ENCODE data around the gene MAP3K21. TPM values are rescaled to one million over a fixed set of nuclear protein-coding genes. Genes with fewer than 3 reads are reported as not detected.

Gene MAP3K21
- total and polyA plus RNA-seq, 5 donors, result 0.25 to 0.47 (median 0.34) TPM

DNA sequence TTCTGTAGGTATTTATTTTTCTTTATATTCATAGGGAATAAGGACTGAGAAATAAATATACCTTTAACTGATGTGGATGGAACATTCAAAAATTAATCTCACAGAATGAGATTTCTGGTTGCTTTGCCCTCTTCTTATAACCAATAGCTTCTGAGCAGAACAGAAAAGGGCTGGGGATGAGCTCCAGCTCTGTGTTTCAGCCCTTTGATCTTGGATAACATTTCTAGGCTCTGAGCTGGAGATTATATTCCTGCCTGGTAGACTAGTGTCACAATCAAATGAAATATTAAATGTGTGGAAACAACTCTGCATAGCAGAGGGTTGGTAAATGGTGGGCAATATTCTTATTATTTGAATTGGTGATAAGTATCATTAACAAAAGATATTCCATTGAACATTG, 14.6 kb downstream of the MAP3K21 start:
- H3K4me1 ChIP-seq (ENCODE audit: control insufficient read depth, insufficient read depth, low read length), result no peaks in the 10 kb centered on the region
- no peak overlapping the region for H3K27ac ChIP-seq (ENCODE audit: low read length)
- DNase-seq (no peak), ATAC-seq (no peak)
- intact Hi-C loops (cut with DNase I), result no loop called here
- H3K9me3 ChIP-seq (ENCODE audit: control insufficient read depth, low read length), result no peaks in the 10 kb centered on the region
- H3K4me3 ChIP-seq (ENCODE audit: low read length), result no peak overlapping the region
- no peaks in the 10 kb centered on the region for H3K27me3 ChIP-seq (ENCODE audit: control insufficient read depth, insufficient read depth)

DNA sequence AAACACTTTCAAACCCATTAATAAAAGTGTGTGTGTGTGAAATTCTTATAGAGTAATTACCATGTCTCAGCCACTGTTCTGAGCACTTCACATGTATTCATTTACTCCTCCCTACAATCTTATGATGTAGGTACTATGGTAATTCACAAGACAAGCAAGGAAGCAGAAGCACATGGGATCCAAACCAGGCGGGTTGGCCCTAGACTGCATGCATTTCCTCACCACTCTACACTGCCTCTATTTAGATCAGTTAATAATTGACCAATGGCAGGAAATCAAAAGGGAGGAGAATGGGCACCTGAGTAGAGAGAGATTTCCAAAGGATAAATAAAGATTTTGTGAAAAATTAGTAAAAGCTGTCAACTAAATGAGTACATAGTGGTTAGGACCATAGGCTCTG, 15.7 kb downstream of the MAP3K21 start:
- intact Hi-C loops (cut with DNase I), result no loop called here

DNA sequence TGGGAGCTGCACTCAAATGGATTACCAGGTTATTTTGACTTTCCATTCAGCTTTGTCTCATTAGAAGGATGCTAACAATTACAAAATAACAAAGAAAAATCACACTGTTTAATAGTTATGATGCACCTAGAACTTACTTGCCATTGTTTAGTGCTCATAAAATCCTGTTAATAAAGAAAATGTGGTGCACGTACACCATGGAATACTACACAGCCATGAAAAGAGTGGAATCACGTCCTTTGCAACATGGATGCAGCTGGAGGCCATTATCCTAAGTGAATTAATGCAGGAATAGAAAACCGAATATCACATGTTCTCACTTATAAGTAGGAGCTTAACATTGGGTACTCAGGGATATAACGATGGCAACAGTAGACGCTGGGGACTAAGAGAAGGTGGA, 19.8 kb downstream of the MAP3K21 start:
- H3K27me3 ChIP-seq (ENCODE audit: control insufficient read depth, insufficient read depth), result no peaks in the 10 kb centered on the region
- DNase-seq (no peak), ATAC-seq (no peak)
- H3K27ac ChIP-seq (ENCODE audit: low read length), result no peak overlapping the region
- H3K4me1 ChIP-seq (ENCODE audit: control insufficient read depth, insufficient read depth, low read length), result no peaks in the 10 kb centered on the region
- H3K9me3 ChIP-seq (ENCODE audit: control insufficient read depth, low read length), result no peaks in the 10 kb centered on the region
- H3K4me3 ChIP-seq (ENCODE audit: low read length), result no peak overlapping the region
- WGBS, result 68% methylated on average over 5 of the region's 5 CpGs
- intact Hi-C loops (cut with DNase I), result no loop called here

More for the DNA sequence above, 15.7 kb downstream of the MAP3K21 start:
- peak in 1 of 2 donors; percentile 24 for ATAC-seq
- Histone ChIP-seq H3K4me3 (ENCODE audit: low read length) (no peak overlapping the region), H3K27me3 (ENCODE audit: control insufficient read depth, insufficient read depth) (no peaks in the 10 kb centered on the region), H3K9me3 (ENCODE audit: control insufficient read depth, low read length) (no peaks in the 10 kb centered on the region), H3K4me1 (ENCODE audit: control insufficient read depth, insufficient read depth, low read length) (no peaks in the 10 kb centered on the region), H3K27ac (ENCODE audit: low read length) (no peak overlapping the region)
- 91% methylated on average over 1 of the region's 1 CpG for WGBS
- DNase-seq, result no peak

DNA sequence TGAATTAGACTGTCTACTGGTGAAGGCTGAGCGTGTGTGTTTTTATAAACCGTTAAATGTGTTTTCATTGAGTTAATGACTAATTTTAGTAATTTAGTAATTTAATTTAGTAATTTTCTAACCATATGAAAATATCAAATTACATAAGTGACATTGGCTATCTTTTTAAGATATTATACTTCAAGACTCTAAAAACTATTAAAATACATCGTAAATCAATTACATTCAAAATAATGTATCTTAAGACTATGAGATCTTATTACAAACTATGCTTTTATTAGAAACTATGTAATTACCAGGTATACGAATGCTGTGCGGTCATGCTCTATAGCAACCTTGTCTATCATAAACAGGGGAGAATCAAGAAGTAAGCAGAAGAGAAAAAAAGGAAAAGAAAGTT, 21.6 kb downstream of the MAP3K21 start:
- Histone ChIP-seq H3K9me3 (ENCODE audit: control insufficient read depth, low read length) (no peaks in the 10 kb centered on the region), H3K27me3 (ENCODE audit: control insufficient read depth, insufficient read depth) (no peaks in the 10 kb centered on the region), H3K27ac (ENCODE audit: low read length) (no peak overlapping the region), H3K4me1 (ENCODE audit: control insufficient read depth, insufficient read depth, low read length) (no peaks in the 10 kb centered on the region), H3K4me3 (ENCODE audit: low read length) (no peak overlapping the region)
- ATAC-seq (no peak), DNase-seq (no peak)
- 95% methylated on average over 5 of the region's 5 CpGs for WGBS
- intact Hi-C loops (cut with DNase I), result no loop called here

DNA sequence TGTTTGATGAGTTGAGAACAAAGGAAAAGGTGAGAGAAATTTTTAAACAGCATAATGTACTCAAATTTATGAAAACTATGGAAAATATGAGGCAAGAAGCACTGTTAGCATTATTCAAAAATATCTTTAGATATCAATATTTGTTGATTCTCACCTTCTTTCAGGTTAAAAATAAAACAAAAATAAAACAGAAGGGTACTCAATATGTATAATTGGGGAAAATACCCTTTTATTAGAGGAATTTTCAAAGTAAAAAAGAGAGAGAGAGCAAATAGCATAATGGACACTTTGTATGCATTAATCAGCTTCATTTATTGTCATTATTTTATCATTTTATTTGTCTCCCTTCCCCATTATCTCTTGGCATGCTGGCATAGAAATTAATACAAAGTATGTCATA, 27.5 kb downstream of the MAP3K21 start:
- Histone ChIP-seq H3K27me3 (ENCODE audit: control insufficient read depth, insufficient read depth) (no peaks in the 10 kb centered on the region), H3K27ac (ENCODE audit: low read length) (no peak overlapping the region), H3K4me3 (ENCODE audit: low read length) (no peak overlapping the region), H3K4me1 (ENCODE audit: control insufficient read depth, insufficient read depth, low read length) (no peaks in the 10 kb centered on the region), H3K9me3 (ENCODE audit: control insufficient read depth, low read length) (no peaks in the 10 kb centered on the region)
- DNase-seq, result no peak
- no peak for ATAC-seq
- intact Hi-C loops (cut with DNase I), result no loop called here

DNA sequence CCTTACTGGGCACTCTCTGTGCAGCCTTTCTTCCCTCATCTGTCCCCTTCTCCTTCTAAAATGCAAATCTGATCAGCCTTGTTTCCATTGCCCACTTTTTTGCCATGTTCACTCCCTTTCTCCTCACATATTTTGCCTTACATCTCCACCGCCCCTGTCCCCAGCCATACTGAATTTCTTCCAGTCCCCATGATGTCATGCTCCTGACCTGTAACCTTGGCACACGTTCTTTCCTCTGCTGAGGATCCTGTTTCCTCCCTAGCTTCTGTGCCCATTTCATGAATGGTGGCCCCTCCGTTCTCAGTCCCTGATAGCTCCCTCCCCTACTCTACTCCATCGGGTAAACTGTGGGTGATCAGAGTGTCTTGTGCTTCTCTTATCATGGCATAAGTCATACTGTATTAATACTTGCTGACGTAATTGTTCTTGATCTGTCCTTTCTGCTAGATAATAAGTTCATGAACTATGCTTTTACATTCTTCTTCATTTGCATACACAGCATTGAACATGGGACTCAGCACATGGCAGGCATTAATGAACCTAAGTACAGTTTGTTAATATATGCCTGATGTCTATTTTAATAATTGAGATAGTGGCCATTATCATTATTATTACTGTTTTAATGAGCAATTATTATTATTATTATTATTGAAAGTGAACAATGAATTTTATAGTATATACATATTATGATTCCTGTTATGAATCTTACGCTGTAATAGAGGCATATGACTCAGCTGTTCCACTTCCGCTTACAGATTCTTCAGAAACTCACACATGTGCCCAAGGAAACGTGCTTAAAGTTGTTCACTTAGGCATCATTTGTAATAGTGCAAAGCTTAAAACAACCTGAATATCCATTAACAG, 28.5 kb downstream of the MAP3K21 start:
- no peak overlapping the region for H3K4me3 ChIP-seq (ENCODE audit: low read length)
- intact Hi-C loops (cut with DNase I), result no loop called here
- 58% methylated on average over 8 of the region's 8 CpGs for WGBS
- no peaks in the 10 kb centered on the region for H3K27me3 ChIP-seq (ENCODE audit: control insufficient read depth, insufficient read depth)
- H3K9me3 ChIP-seq (ENCODE audit: control insufficient read depth, low read length), result no peaks in the 10 kb centered on the region
- ATAC-seq (no peak), DNase-seq (no peak)
- H3K27ac ChIP-seq (ENCODE audit: low read length), result no peak overlapping the region
- no peaks in the 10 kb centered on the region for H3K4me1 ChIP-seq (ENCODE audit: control insufficient read depth, insufficient read depth, low read length)

DNA sequence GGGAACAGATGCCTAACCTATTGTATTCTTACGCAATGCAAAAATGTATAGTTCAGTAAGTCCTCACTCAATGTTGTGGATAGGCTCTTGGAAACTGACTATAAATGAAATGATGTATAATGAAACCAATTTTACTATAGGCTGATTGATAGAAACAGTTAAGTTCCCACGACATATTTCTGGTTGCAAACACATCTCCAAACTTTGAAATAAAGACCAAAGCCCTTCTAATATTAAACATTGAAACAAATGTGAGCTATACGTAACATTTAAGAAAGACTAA, 29.1 kb downstream of the MAP3K21 start:
- WGBS, result 91% methylated on average over 3 of the region's 3 CpGs
- no peak overlapping the region for H3K4me3 ChIP-seq (ENCODE audit: low read length)
- H3K27ac ChIP-seq (ENCODE audit: low read length), result no peak overlapping the region
- intact Hi-C loops (cut with DNase I), result no loop called here
- H3K4me1 ChIP-seq (ENCODE audit: control insufficient read depth, insufficient read depth, low read length), result no peaks in the 10 kb centered on the region
- H3K9me3 ChIP-seq (ENCODE audit: control insufficient read depth, low read length), result no peaks in the 10 kb centered on the region
- DNase-seq, result no peak
- no peaks in the 10 kb centered on the region for H3K27me3 ChIP-seq (ENCODE audit: control insufficient read depth, insufficient read depth)
- no peak for ATAC-seq

DNA sequence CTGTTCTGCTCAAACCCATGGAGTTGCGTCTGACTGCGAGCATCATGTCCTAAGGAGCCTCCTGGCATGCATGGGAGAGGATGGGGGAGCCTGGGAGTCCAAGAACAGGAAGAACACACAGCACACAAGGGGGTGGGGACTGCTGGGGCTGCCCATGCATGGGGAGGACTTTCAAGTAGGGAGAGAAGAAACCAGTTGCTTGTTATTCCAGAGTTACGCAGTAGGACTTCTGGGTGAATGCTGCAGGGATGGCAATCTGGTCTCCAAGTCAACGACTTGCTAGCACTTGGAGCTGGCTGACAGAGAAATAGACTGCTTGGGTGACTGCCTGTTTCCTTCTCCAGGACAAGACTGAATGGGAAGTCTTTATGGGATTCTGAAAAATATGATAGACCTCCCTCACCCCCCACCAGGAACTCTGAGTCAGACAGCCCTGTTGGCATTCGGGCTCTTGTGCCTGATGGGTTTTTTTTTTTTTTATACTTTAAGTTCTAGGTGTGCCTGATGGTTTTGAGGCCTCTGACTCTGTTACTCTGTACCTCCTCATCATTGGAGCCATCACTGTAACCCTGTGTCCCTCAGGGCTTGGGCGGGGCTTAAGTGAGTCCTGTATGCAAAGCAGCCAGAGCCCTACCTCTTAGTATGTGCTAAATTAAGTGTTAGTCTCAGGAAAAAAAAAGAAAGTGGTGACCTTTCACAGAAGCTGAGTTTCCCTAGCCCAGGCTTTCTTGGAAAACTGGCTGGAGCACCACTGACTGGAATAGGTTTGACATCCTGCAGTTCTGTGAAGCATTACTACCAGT, 30.3 kb downstream of the MAP3K21 start:
- Histone ChIP-seq H3K9me3 (ENCODE audit: control insufficient read depth, low read length) (no peaks in the 10 kb centered on the region), H3K4me1 (ENCODE audit: control insufficient read depth, insufficient read depth, low read length) (no peaks in the 10 kb centered on the region), H3K27ac (ENCODE audit: low read length) (no peak overlapping the region), H3K4me3 (ENCODE audit: low read length) (no peak overlapping the region), H3K27me3 (ENCODE audit: control insufficient read depth, insufficient read depth) (no peaks in the 10 kb centered on the region)
- WGBS, result 88% methylated on average over 6 of the region's 6 CpGs
- intact Hi-C loops (cut with DNase I), result no loop called here
- no peak for DNase-seq
- ATAC-seq, result peak in 1 of 2 donors; percentile 36

DNA sequence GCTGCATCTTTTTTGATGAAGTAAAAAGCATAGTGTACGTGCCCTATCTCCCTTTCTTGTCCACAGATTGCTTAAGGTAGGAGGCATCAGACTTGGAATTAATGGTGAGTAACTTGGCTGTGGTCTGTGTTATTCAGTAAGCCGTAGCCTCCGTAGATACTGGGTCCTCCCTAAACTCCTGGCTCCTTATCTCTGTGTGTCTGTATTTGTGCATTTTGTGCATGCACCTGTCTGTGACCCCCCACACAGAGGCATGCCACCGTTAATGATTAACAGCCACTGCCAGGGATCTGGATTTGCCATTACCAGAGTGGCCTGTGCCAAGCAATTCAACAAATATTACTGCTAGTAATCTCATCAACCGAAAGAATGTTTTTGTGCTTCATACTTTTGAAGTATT, 31.9 kb downstream of the MAP3K21 start:
- no peak for DNase-seq
- Histone ChIP-seq H3K4me3 (ENCODE audit: low read length) (no peak overlapping the region), H3K27ac (ENCODE audit: low read length) (no peak overlapping the region), H3K9me3 (ENCODE audit: control insufficient read depth, low read length) (no peaks in the 10 kb centered on the region), H3K27me3 (ENCODE audit: control insufficient read depth, insufficient read depth) (no peaks in the 10 kb centered on the region), H3K4me1 (ENCODE audit: control insufficient read depth, insufficient read depth, low read length) (no peaks in the 10 kb centered on the region)
- ATAC-seq, result no peak
- intact Hi-C loops (cut with DNase I), result no loop called here
- 76% methylated on average over 5 of the region's 5 CpGs for WGBS

DNA sequence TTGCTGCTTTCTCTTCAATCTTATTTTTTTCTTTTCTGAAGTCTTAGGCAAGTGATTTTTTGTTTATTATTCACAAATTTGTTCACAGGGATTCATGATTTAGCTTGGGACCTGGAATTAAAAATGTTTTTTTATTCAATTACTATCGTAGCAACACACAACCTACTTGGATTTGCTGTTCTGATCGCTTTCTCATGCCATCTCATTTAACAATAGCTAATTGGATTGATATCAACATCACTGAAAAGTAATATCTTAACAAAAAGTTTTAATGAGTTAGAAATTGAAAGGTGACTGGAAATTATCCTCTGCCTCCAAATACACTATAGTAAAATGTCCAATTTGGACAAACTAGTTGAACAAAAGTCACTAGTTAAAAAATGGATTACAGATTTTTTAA, 32.4 kb downstream of the MAP3K21 start:
- intact Hi-C loops (cut with DNase I), result no loop called here
- ATAC-seq, result no peak

DNA sequence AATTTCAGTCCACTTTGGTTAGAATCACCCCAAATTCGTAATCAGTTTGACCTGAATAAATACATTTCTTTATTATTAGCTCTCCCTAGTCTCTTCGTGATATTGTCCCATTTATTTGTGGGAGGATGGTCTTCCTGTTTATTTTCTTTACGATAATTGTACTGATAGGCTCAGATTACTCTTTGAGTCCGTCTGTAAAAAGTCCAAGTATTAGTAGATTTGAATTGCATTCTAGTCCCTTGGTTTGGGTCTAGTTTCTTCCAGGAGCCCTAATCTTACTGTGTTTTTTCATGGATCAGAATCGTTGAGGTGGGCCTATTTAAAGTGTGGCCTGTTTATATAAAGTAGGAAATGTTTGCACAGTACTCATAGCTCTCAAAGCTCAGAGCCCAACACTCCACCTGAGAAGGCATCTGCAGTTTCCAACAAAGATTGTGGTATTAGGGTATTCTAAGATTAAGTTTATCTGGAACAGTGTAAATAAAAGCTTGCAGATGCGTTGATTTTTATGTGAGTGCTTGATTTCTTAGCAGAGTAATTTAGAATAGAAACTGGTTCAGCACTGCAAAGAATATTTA, 33.1 kb downstream of the MAP3K21 start:
- DNase-seq (no peak), ATAC-seq (no peak)
- H3K4me1 ChIP-seq (ENCODE audit: control insufficient read depth, insufficient read depth, low read length), result no peaks in the 10 kb centered on the region
- H3K4me3 ChIP-seq (ENCODE audit: low read length), result no peak overlapping the region
- WGBS, result 76% methylated on average over 6 of the region's 6 CpGs
- no peaks in the 10 kb centered on the region for H3K9me3 ChIP-seq (ENCODE audit: control insufficient read depth, low read length)
- no peaks in the 10 kb centered on the region for H3K27me3 ChIP-seq (ENCODE audit: control insufficient read depth, insufficient read depth)
- H3K27ac ChIP-seq (ENCODE audit: low read length), result no peak overlapping the region
- intact Hi-C loops (cut with DNase I), result no loop called here

More for the DNA sequence above, 32.4 kb downstream of the MAP3K21 start:
- Histone ChIP-seq H3K27me3 (ENCODE audit: control insufficient read depth, insufficient read depth) (no peaks in the 10 kb centered on the region), H3K27ac (ENCODE audit: low read length) (no peak overlapping the region), H3K9me3 (ENCODE audit: control insufficient read depth, low read length) (no peaks in the 10 kb centered on the region), H3K4me1 (ENCODE audit: control insufficient read depth, insufficient read depth, low read length) (no peaks in the 10 kb centered on the region), H3K4me3 (ENCODE audit: low read length) (no peak overlapping the region)
- DNase-seq, result no peak
- WGBS, result 91% methylated on average over 2 of the region's 2 CpGs
